ENCODE results near the gene ROBO1. TPM values are rescaled to one million over a fixed set of nuclear protein-coding genes. Genes with fewer than 3 reads are reported as not detected.

Gene ROBO1
- total RNA-seq, 1 donor from 2014 or later, result 19.4 TPM

DNA sequence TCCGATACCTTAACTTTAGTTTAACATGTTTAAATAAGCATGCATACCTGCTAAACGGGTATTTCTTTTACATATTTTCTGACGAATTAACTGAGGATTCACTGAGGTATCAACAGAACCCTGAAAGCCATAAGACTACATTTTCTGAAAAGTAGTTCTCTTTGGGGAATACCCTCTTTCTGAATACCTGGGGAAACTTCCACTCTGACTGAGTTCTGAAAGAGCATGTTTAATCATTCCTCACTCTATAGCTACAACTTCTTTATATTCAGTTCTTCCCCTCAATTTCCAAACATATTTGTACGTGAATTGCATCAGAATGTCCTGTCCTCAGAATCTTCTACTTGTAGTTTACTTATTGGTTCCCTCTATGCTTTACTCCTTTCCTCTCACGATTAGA lies 403.0 kb downstream of the ROBO1 start:
- TF ChIP-seq, protein P1, sequence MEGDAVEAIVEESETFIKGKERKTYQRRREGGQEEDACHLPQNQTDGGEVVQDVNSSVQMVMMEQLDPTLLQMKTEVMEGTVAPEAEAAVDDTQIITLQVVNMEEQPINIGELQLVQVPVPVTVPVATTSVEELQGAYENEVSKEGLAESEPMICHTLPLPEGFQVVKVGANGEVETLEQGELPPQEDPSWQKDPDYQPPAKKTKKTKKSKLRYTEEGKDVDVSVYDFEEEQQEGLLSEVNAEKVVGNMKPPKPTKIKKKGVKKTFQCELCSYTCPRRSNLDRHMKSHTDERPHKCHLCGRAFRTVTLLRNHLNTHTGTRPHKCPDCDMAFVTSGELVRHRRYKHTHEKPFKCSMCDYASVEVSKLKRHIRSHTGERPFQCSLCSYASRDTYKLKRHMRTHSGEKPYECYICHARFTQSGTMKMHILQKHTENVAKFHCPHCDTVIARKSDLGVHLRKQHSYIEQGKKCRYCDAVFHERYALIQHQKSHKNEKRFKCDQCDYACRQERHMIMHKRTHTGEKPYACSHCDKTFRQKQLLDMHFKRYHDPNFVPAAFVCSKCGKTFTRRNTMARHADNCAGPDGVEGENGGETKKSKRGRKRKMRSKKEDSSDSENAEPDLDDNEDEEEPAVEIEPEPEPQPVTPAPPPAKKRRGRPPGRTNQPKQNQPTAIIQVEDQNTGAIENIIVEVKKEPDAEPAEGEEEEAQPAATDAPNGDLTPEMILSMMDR (conservative IDR thresholded peaks at IDR 0.05; ENCODE audit: low read depth, low read length), result no peak
- H3K4me3 ChIP-seq (ENCODE audit: low read depth, low read length), result no peak overlapping the region
- no peak for DNase-seq (ENCODE audit: low read depth)

DNA sequence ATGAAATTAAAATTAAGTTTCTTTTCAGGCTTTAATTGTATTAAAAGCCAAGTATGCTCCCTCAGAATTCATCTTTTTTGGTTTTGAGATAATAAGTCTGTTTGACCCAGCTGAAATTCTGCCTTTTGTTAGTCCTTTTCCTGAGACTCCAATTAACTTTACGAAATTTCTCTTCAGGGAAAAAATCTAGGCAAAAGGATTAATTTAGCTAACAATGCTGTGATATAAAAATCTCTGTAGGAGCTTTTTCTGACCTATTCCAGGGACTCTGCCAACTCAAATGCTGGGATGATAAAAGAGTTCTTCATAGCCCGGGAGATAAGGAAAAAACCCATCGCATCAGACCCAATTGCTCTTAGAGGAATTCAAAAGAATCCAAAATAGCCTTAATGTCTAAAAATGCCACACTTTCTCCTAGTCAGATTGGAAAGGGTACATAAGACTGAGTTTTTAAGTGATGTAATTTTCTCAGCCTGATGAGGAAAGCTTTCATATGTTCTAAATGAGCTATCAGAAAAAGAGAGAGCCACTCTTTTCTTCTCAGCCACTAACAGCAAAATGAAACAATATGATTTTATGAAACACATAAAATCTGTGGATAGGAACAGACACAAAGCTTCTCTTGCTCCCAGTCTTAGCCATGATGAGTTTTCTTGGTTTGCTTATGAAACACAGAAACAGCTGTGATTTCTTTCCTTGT lies 405.1 kb downstream of the ROBO1 start:
- no peak overlapping the region for H3K4me3 ChIP-seq (ENCODE audit: low read depth, low read length)

DNA sequence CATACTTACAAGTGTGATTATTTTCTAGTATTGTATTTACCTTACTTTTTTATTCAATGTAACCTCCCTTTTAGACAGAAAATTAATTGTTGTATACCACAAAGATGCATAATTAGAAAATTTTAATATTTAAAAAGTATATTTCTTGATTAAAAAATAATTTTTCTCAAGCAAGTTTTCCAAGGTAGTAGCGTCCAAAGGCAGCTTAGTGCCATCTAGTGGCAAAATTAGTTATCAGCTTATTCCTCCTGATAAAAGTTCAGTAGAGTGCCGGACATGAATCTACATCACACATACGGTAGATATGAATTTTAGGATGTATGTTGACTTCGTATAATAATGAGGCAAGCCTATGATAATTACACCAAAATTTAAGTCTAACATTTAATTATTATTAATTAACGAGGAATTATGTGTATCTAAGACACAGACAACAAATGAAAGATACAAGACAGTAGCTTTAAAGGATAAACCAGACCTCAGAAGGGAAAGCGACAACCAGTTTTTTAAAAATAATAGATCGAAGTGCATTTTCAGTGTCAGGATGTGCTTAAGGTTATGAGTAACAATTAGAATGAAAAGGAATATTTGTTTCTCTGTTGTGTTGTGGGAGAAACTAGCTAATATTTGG lies 405.9 kb downstream of the ROBO1 start:
- no peak for DNase-seq (ENCODE audit: low read depth)
- TF ChIP-seq, protein P1 (conservative IDR thresholded peaks at IDR 0.05; ENCODE audit: low read depth, low read length), result peak; percentile 82

More for the DNA sequence above, 405.1 kb downstream of the ROBO1 start:
- TF ChIP-seq, protein P1 (conservative IDR thresholded peaks at IDR 0.05; ENCODE audit: low read depth, low read length), result no peak
- no peak for DNase-seq (ENCODE audit: low read depth)

GRCh38 chr3:79358327-79358726 lies 409.5 kb downstream of the ROBO1 start:
- TF ChIP-seq, protein P1 (conservative IDR thresholded peaks at IDR 0.05; ENCODE audit: low read depth, low read length), result no peak
- H3K4me3 ChIP-seq (ENCODE audit: low read depth, low read length), result no peak overlapping the region
- DNase-seq (ENCODE audit: low read depth), result no peak

More for the DNA sequence above, 405.9 kb downstream of the ROBO1 start:
- no peak overlapping the region for H3K4me3 ChIP-seq (ENCODE audit: low read depth, low read length)

DNA sequence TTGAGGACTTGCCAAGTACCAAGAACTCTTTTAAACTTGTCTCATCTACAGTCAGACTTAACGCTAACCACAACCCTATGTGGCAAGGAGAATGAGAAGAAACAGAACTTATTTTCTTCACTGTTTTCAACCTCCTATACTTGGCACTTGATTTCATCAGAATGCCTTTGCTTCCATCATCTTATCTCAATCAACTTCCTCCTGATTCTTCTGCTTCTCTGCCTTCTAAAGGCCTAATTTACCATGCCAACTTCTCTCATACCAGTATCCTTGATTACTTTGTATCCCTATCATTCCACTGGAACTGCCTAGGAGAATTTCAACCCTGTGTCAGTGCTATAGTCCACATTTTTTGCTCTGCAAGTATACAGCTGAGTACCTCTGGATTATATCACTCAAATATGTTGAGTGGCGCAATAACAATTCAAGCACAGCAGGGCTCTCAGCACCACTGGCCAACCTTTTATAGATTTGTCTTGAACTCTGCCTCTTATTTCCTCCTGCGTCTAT lies 413.6 kb downstream of the ROBO1 start:
- no peak overlapping the region for H3K4me3 ChIP-seq (ENCODE audit: low read depth, low read length)
- TF ChIP-seq, protein P1 (conservative IDR thresholded peaks at IDR 0.05; ENCODE audit: low read depth, low read length), result no peak
- peak; percentile 12 for DNase-seq (ENCODE audit: low read depth)

DNA sequence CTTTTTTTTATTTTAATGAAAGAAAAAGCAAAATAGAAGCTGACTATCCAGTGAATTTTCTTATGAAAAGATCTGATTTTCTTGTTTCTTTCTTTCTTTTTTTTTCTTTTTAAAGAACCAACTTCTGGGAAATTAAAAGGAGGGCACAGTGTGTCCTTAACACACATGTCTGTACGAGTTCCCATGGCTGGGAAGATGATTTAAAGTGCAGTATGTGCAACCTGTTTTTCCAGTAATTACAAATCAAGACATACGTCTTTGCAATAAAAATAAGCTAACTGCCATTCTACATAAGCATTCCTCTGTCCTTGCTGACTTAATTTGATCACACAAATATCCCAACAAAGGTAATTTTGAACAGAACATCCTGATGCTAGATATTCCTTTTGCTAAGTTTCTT lies 416.1 kb downstream of the ROBO1 start:
- TF ChIP-seq, protein P1 (conservative IDR thresholded peaks at IDR 0.05; ENCODE audit: low read depth, low read length), result no peak
- DNase-seq (ENCODE audit: low read depth), result no peak
- no peak overlapping the region for H3K4me3 ChIP-seq (ENCODE audit: low read depth, low read length)

Data from epithelial cell of proximal tubule (primary cell).